HG02763 (cell line): ENCODE data around the gene RECK.

Experiments
- ATAC-seq: cut with Tn5 transposase; IDR thresholded peaks from one replicate; pipeline ENCODE4 v1.9.1; 2021; ENCODE audit warnings: mild to moderate bottlenecking, moderate library complexity; ENCODE audit not compliant: unreplicated experiment

RECK gene

DNA sequence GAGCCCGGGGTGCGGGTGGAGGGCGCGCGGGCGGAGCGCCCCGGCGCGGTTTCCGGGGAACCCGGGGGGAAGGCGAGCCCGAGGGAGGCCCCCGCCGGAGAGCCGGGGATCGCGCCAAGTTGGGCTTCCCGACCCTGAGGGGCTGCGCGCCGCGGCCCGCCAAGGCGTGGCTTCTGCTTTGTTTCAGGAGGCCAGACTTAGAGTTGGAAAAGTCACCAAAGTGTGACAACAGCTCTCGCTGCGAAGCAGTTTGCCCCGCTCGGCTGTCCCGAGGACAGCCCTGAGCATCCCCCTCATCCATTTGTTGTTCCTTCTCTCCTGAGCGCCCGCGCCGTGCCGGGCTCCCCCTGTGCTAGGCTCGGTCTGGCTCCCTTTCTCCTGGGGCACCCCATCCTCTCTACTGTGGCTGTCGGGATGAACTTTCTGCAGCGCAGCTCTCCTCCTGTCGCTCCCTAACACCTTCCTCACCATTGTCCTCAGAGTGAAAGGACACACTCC lies 100.2 kb downstream of the RECK start:
- ATAC-seq: peak; percentile 25

DNA sequence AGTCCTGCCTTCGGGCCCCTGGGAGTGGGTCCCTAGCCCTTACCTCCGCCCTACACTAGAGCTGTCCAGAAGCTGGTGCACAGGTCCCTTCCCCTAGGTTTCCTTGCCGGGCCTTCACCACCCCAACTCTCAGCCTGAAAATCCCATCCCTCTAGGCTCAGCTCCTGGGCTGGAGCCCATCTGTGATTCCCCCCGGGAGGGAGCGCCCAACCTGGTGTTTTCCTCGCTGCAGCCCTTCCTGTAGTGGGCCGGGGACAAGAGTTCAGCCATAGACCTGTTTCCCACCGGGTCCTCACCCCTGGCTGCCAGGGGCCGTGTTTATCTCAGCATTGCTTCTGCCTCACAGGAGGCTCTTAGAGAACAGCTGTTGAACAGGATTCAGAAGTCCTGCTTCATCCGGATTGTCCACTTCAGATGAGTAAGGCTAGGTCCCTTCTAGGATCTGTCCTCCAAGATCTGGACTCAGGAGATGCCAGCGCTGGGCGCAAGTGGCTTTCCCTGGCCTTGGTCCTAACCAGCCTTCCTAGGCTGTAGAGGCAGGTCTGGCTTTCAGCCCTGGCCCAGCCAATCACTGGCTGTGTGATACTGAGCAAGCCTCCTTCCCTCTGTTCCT lies 100.8 kb downstream of the RECK start:
- no peak for ATAC-seq

DNA sequence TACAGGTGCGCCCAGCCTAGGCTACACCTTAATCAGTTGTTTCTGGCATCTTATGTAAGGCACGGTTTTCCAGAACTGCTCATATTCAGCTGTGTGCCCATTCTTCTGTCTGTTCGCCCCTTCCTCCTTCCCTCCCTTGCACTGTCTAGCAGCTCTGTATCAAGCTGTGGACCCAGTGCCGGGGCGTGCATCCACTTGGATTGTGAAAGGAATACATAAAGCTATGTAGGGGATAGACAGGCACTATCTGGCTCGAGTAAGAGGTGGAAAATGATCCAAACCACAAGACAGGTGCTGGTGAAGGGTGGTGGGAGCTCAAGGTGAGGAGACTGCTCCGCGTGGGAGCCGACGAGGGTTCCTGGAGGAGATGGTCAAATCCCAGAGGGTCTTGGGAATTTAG lies 101.8 kb downstream of the RECK start:
- no peak for ATAC-seq

DNA sequence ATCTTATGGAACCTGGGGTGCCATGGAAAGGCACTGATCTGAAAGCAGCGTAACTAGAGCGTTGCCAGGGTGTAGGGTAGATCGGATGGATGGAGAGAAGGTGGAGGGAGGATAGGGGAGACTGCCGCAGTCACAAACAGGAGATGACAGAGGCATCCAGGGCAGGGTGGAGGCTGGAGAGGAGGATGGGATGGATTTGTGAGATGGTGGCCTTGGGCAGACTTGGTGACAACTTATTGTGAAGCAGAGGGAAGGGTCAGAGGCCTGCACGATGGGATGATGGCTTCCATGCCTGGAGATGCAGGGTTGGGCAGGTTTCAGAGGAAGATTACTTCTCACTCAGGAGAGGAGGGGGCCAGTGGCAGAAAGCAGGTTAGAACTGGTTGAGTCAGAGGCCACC lies 102.2 kb downstream of the RECK start:
- ATAC-seq: no peak

DNA sequence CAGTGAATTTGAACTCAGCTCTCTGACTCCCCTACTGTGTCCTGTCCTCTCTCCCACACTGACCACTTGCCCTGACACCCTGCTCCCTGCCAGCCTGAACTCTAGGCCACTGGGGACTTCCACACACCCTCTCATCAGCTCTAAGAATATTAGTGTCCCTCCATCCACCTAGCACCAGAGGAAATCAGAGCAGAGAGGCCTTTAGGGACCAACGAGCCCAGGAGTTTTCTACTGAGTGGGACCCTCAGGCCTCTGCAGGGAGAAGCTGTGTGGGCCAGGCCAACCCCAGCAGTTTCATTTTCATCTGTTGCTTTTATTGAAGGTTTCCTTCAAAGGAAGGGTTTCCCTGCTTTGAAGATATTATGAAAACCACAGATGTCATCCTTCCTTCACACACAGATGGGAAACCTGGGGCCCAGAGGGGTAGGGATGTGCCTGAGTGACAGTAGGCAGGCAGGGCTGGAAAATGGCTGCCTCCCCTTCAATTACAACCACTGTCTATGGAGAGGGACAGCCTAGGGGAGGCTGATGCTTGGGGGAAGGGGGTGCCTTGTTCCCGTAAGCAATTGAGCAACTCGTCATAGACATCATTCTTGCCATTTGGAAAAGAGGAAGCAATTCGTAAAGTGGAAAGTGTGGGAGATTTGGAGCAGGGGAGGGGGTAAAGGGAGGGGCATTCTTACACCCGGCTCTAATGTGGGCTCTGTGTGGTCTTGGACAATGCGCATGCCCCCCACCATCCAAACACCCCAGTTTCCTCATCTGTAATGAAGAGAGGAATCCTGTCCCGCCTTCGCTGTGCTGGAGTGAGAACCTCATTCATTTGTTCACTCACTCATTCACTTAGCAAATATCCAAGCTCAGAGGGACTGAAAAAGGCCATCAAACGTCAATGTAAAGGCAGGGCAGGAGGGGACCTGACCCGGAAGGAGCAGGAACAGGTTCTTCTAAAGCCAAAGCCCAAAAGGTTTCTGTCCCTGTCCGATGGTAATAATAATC lies 103.7 kb downstream of the RECK start:
- ATAC-seq: no peak

DNA sequence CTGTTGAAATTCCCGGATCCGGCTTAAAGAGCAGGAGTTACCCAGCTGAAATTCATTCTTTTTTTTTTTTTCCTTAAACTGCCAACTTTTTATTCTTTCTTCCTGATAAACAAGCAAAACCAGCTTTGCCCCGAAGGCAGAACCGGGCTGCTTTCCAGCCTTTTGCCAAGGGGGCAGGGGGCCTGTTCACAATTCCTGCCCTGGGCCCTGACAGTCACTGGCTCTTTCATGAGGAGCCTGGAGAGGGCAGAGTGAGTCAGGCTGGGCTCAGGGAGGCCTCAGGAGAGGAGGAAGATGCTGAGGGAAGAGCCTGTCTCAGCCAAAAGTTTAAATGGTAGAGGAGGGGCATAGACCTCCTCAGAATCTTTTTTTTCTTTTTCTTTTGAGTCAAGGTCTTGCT lies 104.6 kb downstream of the RECK start:
- no peak for ATAC-seq

DNA sequence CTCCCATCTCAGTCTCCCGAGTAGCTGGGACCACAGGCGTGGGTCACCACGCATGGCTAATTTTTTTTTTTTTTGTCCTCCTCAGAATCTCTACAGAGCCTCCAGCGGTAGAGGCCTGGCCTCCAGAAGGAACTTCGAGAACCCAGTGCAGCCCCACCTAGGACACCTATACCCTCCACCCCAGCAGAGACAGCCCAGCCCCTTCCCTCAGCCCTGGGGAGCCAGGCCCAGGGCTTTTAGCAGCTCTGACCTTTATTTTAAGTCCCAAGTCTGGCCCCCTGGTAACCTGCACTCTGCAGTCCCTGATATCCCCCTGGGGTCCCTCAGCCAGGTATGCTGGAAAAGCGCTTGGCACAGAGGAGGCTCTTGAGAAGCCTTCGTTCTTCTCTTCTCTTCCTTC lies 105.0 kb downstream of the RECK start:
- no peak for ATAC-seq

DNA sequence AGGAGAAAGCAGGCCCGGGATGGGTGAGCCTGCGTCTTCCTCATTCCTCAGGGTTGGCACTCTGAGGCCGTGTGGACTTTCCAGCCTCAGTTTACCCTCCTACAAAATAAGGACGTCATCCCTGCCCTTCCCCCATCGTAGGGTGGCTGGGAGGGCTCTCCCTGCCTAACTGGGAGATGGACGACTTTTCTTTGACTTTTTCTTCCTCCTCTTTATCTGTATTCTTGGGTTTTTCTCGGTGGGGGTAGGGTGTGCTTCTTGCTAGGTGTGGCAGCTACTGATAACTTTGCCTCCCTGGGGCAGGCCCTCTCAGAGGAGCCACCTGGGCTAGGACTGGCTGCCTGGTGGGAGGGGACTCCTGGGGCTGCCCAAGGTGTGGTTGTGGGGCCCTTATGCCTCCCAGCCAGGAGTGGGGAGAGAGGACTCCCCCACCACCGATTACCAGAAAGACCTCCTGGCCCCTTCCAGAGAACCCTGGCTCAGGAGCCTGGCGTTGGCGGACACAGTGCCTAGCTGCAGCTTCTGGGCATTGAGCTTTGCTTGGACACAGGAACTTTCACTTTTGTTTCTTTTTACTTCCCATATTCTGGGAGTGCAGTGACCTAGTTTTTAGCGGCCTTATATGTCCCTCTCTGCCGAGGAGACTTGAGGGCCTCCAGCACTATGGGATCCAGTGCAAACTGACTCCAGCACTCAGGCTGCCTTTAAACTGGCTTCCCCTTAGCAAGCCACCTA lies 106.0 kb downstream of the RECK start:
- no peak for ATAC-seq

DNA sequence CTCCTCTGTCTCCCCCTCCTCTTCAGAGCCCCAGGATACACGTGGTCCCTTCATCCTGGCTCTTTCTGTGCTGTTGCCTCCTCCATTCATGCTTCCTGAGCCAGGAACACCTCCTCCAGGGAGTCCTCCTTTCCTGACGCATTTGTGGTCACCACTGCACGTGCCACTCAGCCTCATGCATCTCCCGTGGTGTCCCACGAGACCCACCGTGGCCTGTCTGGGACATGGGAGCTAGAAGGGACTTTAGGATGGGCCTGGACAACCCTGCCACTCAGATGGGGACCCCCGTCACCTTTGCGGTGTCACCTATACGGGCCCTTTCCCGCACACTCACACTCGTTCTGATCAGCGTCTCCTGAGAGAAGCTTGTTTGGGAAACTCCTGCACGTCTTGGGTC lies 106.5 kb downstream of the RECK start:
- no peak for ATAC-seq

DNA sequence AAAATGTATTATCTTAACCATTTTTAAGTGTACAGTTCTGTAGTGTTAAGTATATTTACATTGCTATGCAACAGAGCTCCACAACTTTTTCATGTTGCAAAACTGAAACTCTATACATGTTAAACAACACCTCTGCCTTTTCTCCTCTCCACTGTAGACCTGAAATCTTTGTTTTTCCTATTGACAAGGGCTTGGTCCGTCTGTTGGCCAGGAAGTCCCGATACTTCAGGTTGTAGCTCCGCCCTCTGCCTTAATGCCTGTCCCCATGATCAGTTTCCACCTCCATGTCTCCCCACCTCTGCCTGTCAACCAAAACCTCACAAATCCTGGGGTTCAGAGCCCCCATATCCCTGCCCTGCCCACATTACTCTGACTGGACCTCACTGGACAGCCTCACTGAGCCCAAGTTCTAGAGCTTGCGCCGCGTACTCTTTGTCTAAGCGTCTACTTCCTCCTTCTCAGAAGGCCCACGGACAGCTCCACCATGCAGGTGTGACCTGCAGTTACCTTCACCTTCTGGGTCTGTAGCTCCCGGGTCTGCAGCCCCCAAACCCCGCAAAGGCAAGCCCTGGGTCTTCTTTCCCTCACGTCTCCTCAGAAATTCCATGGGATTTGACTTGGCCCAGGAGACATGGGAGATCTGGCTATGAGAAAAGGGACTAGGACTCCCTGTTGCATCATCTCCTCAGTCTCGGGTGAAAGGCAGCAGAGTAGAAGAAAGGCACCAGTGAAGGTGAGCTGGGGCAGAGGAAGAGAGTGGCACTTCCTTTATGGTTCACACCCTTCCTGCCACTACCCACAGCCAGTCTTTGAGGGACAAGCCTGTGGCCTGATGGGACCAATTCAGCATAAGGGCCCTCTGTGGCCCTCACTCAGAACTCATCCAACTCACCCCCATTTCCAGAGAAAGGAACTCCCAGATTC lies 107.9 kb downstream of the RECK start:
- ATAC-seq: no peak

DNA sequence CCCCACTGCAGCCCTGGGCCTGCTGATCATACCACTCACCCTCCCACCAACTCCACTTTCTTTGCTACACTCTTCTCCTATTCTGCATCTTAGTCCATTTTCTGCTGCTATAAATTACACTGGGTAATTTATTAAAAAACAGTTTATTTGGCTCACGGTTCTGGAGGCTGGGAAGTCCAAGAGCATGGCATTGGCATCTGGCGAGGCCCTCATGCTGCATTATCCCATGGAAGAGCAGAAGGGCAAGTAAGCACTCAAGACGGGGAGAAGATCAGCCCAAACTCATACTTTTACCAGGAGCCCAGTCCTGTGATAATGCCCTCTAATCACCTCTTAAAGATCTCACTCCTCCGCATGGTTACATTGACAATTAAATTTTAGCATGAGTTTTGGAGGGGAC lies 109.3 kb downstream of the RECK start:
- ATAC-seq: no peak

DNA sequence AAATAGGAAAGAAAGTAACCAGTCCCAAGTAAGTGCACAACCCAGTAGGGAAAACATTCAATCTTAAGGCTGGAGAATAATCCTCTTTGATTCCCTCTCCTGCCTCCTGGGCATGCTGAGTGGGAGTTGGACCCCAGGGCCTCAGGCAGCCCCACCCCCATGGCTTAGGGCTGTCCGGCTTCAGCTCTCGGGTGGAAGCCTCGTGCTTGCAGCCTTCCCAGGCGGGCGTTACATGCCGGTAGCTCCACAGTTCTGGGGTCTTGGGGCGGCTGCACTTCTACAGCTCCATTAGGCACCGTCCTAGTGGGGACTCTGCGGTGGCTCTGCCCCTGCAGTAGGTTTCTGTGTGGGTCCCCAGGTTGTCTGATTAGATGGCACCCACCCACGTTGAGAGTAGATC lies 109.9 kb downstream of the RECK start:
- no peak for ATAC-seq

DNA sequence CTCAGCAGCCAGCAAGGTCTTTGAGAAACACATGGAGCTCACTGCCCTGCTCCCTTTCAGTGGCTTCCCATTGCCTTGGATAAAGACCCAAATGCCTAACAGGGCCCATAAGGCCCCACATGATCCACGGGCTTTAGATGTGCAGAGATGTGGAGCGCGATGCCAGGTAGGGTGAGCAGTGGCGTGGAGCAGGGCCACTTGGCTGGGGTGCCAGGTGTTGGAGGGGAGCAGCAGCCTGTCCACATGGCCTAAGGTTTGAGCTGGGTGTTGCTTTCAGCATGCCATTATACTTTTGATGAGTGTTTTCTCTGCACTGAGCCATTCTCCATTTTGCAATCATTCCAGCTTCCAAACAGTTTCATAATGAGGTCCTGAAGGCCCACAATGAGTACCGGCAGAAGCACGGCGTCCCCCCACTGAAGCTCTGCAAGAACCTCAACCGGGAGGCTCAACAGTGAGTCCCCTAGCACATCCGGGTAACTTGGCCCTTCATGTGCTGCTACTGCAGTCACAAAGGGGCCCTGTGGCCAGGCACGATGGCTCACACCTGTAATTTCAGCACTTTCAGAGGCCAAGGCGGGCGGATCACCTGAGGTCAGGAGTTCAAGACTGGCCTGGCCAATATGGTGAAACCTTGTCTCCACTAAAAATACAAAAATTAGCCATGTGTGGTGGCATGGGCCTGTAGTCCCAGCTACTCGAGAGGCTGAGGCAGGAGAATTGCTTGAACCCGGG lies 110.9 kb downstream of the RECK start:
- no peak for ATAC-seq

DNA sequence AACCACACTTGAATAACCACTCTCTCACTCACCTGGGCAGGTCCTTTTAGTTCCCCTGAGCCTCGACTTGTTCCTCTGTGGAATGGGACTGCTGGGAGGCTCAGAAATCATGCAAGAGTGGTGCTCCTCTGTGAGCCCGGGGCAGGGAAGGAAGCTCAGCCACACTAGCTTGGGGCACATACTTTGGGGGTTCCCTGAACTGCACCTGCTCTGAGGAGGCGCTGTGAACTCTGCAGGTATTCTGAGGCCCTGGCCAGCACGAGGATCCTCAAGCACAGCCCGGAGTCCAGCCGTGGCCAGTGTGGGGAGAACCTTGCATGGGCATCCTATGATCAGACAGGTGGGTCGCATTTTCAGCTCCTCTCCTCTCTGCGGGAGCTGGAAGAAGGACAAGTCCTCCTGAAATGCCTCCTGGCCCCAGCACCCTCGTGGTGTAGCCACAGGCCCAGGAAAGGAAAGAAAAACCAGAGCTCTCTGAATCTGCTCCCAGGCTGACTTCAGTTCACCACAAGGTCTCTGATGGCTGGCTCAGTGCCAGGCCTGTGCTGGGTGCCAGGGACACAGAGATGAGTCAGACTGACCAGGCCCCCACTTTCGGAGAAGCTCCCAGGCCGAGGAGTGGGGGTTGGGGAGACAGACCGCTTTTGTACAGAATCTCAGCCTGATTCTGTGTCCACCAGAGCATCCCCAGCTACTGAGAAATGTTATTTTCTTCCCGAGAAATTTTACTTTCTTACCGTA lies 111.8 kb downstream of the RECK start:
- ATAC-seq: peak; percentile 55

DNA sequence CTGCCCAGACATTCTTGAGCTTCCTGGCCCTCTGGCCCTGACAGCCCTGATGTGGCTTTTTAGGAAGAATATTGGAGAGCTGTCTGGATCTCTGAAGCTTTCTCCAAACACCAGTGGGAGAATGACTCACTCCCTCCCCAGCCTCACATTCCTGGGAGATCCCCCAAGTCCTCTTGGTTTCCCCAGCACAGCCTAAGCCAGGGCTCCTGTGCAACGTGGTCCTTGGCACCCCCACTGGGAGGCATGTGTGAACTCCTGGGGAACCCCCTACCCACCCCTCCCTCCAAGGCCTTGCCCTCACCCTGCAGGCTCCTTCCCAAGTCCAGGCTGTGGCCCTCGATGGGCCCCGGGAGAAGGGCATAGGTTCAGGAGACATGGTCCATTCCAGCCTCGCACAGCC lies 112.5 kb downstream of the RECK start:
- no peak for ATAC-seq

DNA sequence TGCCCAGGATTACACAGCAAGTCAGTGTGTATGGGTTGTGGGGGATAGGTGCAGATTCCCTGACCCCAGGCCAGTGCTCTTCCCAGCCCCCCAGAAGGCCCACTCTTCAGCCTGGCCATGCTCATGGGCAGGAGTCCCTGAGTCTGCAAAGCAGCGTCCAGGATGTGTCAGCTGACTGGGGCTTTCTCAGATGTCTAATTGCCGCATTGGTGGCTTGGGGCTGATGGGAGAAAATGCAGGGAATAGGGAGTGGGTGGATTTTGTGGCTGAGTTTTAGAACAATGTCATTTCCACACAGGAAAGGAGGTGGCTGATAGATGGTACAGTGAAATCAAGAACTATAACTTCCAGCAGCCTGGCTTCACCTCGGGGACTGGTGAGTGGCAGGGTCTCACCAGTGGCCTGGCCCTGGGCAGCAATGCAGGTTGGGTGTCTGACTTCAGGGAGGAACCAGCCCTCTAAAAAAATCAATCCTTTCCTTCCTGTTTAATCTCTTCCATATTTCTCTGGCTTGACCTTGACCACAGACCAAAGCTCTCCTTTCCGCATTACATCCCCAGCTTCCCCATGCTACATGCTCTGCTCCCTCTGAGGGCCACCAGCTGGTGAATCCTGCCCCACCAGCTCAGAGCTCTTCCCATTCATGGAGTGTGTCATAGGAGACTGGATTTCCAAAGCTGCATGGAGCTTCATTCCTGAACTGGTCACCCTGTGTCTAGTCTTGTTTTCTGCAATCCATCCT lies 114.0 kb downstream of the RECK start:
- ATAC-seq: no peak

DNA sequence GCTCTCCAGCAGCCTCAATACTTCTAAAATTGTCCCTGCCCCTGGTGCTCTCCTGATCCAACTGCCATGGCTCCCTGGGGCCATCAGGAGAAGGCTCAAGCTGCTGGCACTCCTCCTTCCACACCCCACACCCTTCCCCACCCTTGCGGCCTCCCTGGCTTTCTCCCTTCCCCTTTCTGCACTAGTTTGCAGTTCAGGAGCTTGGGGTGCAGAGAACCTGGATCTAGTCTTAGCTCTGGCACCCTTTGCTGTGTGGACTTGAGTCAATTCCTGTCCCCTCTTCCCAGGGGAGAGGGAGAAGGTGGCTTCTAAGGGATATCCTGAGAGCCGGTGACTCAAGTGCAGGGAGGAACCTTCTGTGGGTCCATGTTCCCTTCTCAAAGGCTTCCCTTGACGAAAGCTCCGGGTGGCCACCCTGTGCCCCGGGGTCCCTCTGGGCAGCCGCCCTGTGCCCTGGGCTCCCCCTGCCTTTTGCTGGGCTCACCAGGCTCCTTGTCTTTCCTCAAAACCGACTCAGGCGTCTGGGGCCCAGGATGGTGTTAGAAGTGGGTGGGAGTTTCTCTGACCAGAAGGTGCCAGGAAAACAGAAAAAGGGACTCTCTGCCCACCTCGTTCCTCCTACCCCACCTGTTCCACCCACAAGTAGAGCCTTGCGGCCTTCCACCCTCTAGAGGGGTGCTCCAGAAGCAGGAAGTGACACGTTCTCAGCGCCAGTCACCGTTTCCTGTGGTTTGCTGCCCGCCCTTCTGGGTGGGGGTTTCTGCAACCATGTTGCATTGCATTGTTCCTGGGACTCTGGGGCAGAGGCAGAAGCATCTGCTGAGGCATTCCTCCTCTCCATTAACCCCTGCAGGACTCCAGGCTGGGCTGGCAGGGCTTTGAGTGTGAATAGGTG lies 114.8 kb downstream of the RECK start:
- ATAC-seq: peak; percentile 71
